HepG2 (cell line): ENCODE measurements around the gene TRMT2A. TPM values are rescaled to one million over a fixed set of nuclear protein-coding genes. Genes with fewer than 3 reads are reported as not detected.

Experiments
- ATAC-seq: fragments of 200-7000 bp; cut with Tn5 transposase; 3 replicates; pipeline ENCODE4 v1.9.1; 2020; ENCODE audit warnings: mild to moderate bottlenecking, moderate library complexity
- BruUV-seq: library from RNA; stranded (reverse); fragments of 400-500 nt; replicated peaks from 2 replicates; lab custom pipeline; 2021; lab: Mats Ljungman, UMichigan
- CTCF ChIA-PET: fragments of 300-600 bp; formaldehyde crosslinking; extraction: SDS; loops from one replicate; lab custom pipeline; 2021; ENCODE audit warnings: low total read pairs, inconsistent platforms, low intra/inter-chr PET ratio; lab: Yijun Ruan, JAX
- POLR2A ChIA-PET: fragments of 350-600 bp; sonication (Branson Sonifier 250); formaldehyde crosslinking; loops from one replicate; lab custom pipeline; 2020; ENCODE audit warnings: antibody characterized with exemption, inconsistent platforms; lab: Yijun Ruan, JAX
- DNase-seq: peaks from one replicate; pipeline ENCODE4 v3.0.0-alpha.2; 2015; ENCODE audit warnings: low spot score
- FAIRE-seq: peaks from 3 replicates; lab custom pipeline; 2011; peaks lifted over from hg19 to GRCh38; lab: Jason Lieb, UNC
- H2AFZ ChIP-seq: one replicate; pipeline ENCODE4 v1.6.1; 2011; ENCODE audit warnings: low read length, inconsistent platforms
- H3K27ac ChIP-seq: fragments of 300-600 bp; 3 replicates; pipeline ENCODE4 v1.8.0; 2011; ENCODE audit warnings: mixed run types, mild to moderate bottlenecking, mixed read lengths, low read length, inconsistent platforms; ENCODE audit not compliant: insufficient read depth; ENCODE audit errors: extremely low read length
- H3K27me3 ChIP-seq, 2 experiments: fragments of 200-600 bp in 1 of 2; 2 replicates in 1 of 2; 3 replicates in 1 of 2; pipeline versions ENCODE4 v1.6.0 to v1.8.0; 2011; ENCODE audit warnings: low read length in 2 of 2, mild to moderate bottlenecking in 2 of 2, moderate library complexity in 2 of 2, inconsistent platforms in 1 of 2; ENCODE audit not compliant: insufficient read depth in 2 of 2, control insufficient read depth in 1 of 2
- H3K36me3 ChIP-seq, 2 experiments: fragments of 200-600 bp in 1 of 2; replicated peaks in 1 of 2; 2 replicates in 1 of 2; 3 replicates in 1 of 2; pipeline versions ENCODE4 v1.5.1 to v1.8.0; 2011; ENCODE audit warnings: low read length in 2 of 2, inconsistent platforms in 1 of 2; ENCODE audit not compliant: insufficient read depth in 2 of 2, control insufficient read depth in 1 of 2
- H3K4me1 ChIP-seq: 2 replicates; pipeline ENCODE4 v1.5.1; 2012; ENCODE audit warnings: low read length, inconsistent platforms; ENCODE audit not compliant: insufficient read depth
- H3K4me2 ChIP-seq: 2 replicates; pipeline ENCODE4 v1.6.0; 2011; ENCODE audit warnings: low read depth, low read length, inconsistent platforms
- H3K4me3 ChIP-seq, 3 experiments: fragments of 200-600 bp in 1 of 3; sonication (generic), shearing (Covaris generic) in 1 of 3; replicated peaks in 1 of 3; 2 replicates each; pipeline ENCODE4 v1.5.1; 2011 to 2016; ENCODE audit warnings: low read length in 3 of 3, inconsistent platforms in 2 of 3, low read depth in 2 of 3, mild to moderate bottlenecking in 2 of 3, control low read depth in 1 of 3, mixed read lengths in 1 of 3; ENCODE audit not compliant: insufficient read depth in 1 of 3
- H3K79me2 ChIP-seq: one replicate; pipeline ENCODE4 v1.6.1; 2011; ENCODE audit warnings: low read length, inconsistent platforms; ENCODE audit not compliant: insufficient read depth
- H3K9ac ChIP-seq: 2 replicates; pipeline ENCODE4 v1.6.0; 2011; ENCODE audit warnings: mild to moderate bottlenecking, low read depth, low read length, inconsistent platforms; ENCODE audit not compliant: insufficient read depth
- H3K9me3 ChIP-seq: 2 replicates; pipeline ENCODE4 v1.5.1; 2012; ENCODE audit warnings: mild to moderate bottlenecking, low read length
- H4K20me1 ChIP-seq: 2 replicates; pipeline ENCODE4 v1.6.0; 2011; ENCODE audit warnings: inconsistent platforms, mild to moderate bottlenecking, low read length, moderate library complexity; ENCODE audit not compliant: insufficient read depth
- FOSL2 ChIP-seq: sonication (generic); formaldehyde crosslinking; IDR thresholded peaks from 2 replicates; pipeline ENCODE4 v1.4.0; 2020; ENCODE audit warnings: missing genetic modification reagents
- ISL2 ChIP-seq: sonication (generic); formaldehyde crosslinking; IDR thresholded peaks from 2 replicates; pipeline ENCODE4 v1.5.0; 2020; ENCODE audit warnings: missing genetic modification reagents
- MYNN ChIP-seq: sonication (generic); formaldehyde crosslinking; IDR thresholded peaks from 2 replicates; pipeline ENCODE4 v1.4.0; 2020; ENCODE audit warnings: mild to moderate bottlenecking, low read depth, missing genetic modification reagents
- NCOA2 ChIP-seq: sonication (generic); formaldehyde crosslinking; IDR thresholded peaks from 2 replicates; pipeline ENCODE4 v1.8.0; 2022; ENCODE audit warnings: inconsistent platforms
- NFE2L2 ChIP-seq: fragments of 150-350 bp; IDR thresholded peaks from 2 replicates; pipeline ENCODE4 v1.6.1; 2014; ENCODE audit warnings: low read length
- PLSCR1 ChIP-seq: sonication (generic); formaldehyde crosslinking; IDR thresholded peaks from 2 replicates; pipeline ENCODE4 v1.5.0; 2020; ENCODE audit warnings: missing genetic modification reagents, mild to moderate bottlenecking, borderline replicate concordance
- SAP130 ChIP-seq: IDR thresholded peaks from 2 replicates; pipeline ENCODE4 v1.6.1; 2016; ENCODE audit warnings: low read depth
- TFDP2 ChIP-seq: sonication (generic); formaldehyde crosslinking; IDR thresholded peaks from 2 replicates; pipeline ENCODE4 v1.4.0; 2020; ENCODE audit warnings: missing genetic modification reagents
- ZFP36L1 ChIP-seq: sonication (generic); formaldehyde crosslinking; IDR thresholded peaks from 2 replicates; pipeline ENCODE4 v1.8.0; 2022; ENCODE audit warnings: mild to moderate bottlenecking, missing genetic modification reagents, moderate library complexity
- ZFYVE20 ChIP-seq: sonication (generic); formaldehyde crosslinking; IDR thresholded peaks from 2 replicates; pipeline ENCODE4 v1.8.0; 2023; ENCODE audit warnings: low read depth, mild to moderate bottlenecking, moderate library complexity, missing genetic modification reagents, borderline replicate concordance
- ZNF121 ChIP-seq: sonication (generic); formaldehyde crosslinking; IDR thresholded peaks from 2 replicates; pipeline ENCODE4 v1.5.0; 2020; ENCODE audit warnings: mild to moderate bottlenecking, missing genetic modification reagents
- ZNF350 ChIP-seq: sonication (generic); formaldehyde crosslinking; IDR thresholded peaks from 2 replicates; pipeline ENCODE4 v1.4.0; 2020; ENCODE audit warnings: mild to moderate bottlenecking, low read depth, missing genetic modification reagents, borderline replicate concordance
- ZNF569 ChIP-seq: sonication (generic); formaldehyde crosslinking; IDR thresholded peaks from 2 replicates; pipeline ENCODE4 v1.5.0; 2020; ENCODE audit warnings: mild to moderate bottlenecking, missing genetic modification reagents, moderate library complexity, borderline replicate concordance
- ZNF841 ChIP-seq: sonication (generic); formaldehyde crosslinking; IDR thresholded peaks from 2 replicates; pipeline ENCODE4 v1.8.1; 2023; ENCODE audit warnings: missing genetic modification reagents, borderline replicate concordance
- WGBS: methylation state at CpG from one replicate; pipeline ENCODE4 v1.1.6; 2017; ENCODE audit warnings: low lambda C conversion rate; 5-methylcytosine and 5-hydroxymethylcytosine counted together
- in situ Hi-C: cut with HindIII; loops from 2 replicates; pipeline ENCODE4 v1.10.0; 2017; ENCODE audit warnings: low pct_unique_long_range_greater_than_20kb; ENCODE audit not compliant: extremely low pct_ligation_motif_present
- intact Hi-C: fragments of 100-400 bp; cut with micrococcal nuclease; formaldehyde crosslinking; loops from one replicate; pipeline ENCODE4 v1.10.0; 2022; ENCODE audit not compliant: unreplicated experiment
- polyA plus RNA-seq, 8 experiments: library from polyadenylated mRNA; depleted of rRNA in 3 of 8; stranded (reverse) in 7 of 8; unstranded in 1 of 8; fragments of >200 nt; fragmentation: Illumina TruSeq in 4 of 8; extraction: Trizol in 4 of 8; gene quantifications; 2 replicates each; pipeline versions ENCODE4 v1.2.1 to v1.2.3, GENCODE V29; 2011 to 2016; ENCODE audit warnings: low read depth in 4 of 8, missing spikeins in 1 of 8, mixed read lengths in 1 of 8; ENCODE audit not compliant: insufficient read depth in 1 of 8
- total RNA-seq, 5 experiments: library from RNA; depleted of rRNA; stranded (reverse); fragments of >200 nt; fragmentation: Illumina TruSeq; extraction: Trizol; gene quantifications; 2 replicates each; pipeline ENCODE4 v1.2.3, GENCODE V29; 2016; ENCODE audit warnings: low read depth in 1 of 5

Gene TRMT2A
- total and polyA plus RNA-seq, 2 of the 13 experiments (the other 11 are each of a cell fraction or from before 2014, with no cell fraction given) = 24.0 to 30.3 TPM

GRCh38 chr22:20118300-20119020, 1.4 kb upstream of the TRMT2A start:
- ATAC-seq = no peak
- Histone ChIP-seq H2AFZ (no peak overlapping the region), H3K4me1 (peaks cover 55% of the 10 kb centered on the region), H3K27me3 (no peaks in the 10 kb centered on the region; a peak in 1 of 5 replicates), H3K4me3 (peak overlapping the region; percentile 87 to 94 (median 90)), H3K27ac (peak overlapping the region; percentile 83), H3K9ac (peak overlapping the region; percentile 90), H3K36me3 (peaks cover 17 to 67% of the 10 kb centered on the region in 2 experiments), H4K20me1 (0 out of 2 replicates have a peak, but pooled peaks cover 3% of the 10 kb centered on the region), H3K9me3 (no peaks in the 10 kb centered on the region), H3K79me2 (peaks cover 67% of the 10 kb centered on the region), H3K4me2 (peak overlapping the region; percentile 81)
- TF ChIP-seq ZNF350 (no peak), ZNF841 (CRISPR knock-in tag) (no peak), ISL2 (no peak), NCOA2 (CRISPR knock-in tag) (0 out of 2 replicates have a peak, but pooled peaks have one; percentile 0)
- WGBS = under 1% methylated on average over 6 of the region's 8 CpGs
- intact Hi-C loops (loop anchor here (5.0 kb wide), 1 partner anchor 36 kb away; the partner anchor contains the start of gene DGCR8), in situ Hi-C loops (no loop called here)
- ChIA-PET POLR2A (interaction anchor here (1.1 to 2.2 kb wide), 4 partner anchors 8 to 108 kb away, joined by 3 to 15 read pairs (median 4); no protein-coding TSS in a partner anchor), CTCF (no interaction called here)
- DNase-seq = no peak
- no peak for FAIRE-seq
- TSS peak; percentile 74 for BruUV-seq

- Histone ChIP-seq H3K9me3 (no peaks in the 10 kb centered on the region), H3K9ac (peak overlapping the region; percentile 90), H3K36me3 (peaks cover 17 to 72% of the 10 kb centered on the region in 2 experiments), H3K27ac (peak overlapping the region; percentile 83), H4K20me1 (0 out of 2 replicates have a peak, but pooled peaks cover 3% of the 10 kb centered on the region), H3K27me3 (no peaks in the 10 kb centered on the region; a peak in 1 of 5 replicates), H3K4me3 (peak overlapping the region; percentile 87 to 94 (median 90)), H2AFZ (no peak overlapping the region), H3K4me1 (peaks cover 55% of the 10 kb centered on the region), H3K79me2 (peaks cover 67% of the 10 kb centered on the region), H3K4me2 (peak overlapping the region; percentile 81)
- intact Hi-C loops = loop anchor here (1.0 to 5.0 kb wide), 2 partner anchors 12 to 35 kb away; partner anchors contain the start of gene DGCR8
- FAIRE-seq (no peak), DNase-seq (no peak), ATAC-seq (no peak)
- BruUV-seq = no TSS peak
- ChIA-PET POLR2A (interaction anchor here (0.9 to 2.2 kb wide), 8 partner anchors 9 to 276 kb away, joined by 3 to 15 read pairs (median 4); partner anchors contain the start of genes ZDHHC8 and ZNF74), CTCF (no interaction called here)
- 0% methylated on average over 20 of the region's 66 CpGs for WGBS
- in situ Hi-C loops = no loop called here
- no peak for TF ChIP-seq MYNN (CRISPR knock-in tag)
- TF ChIP-seq NCOA2 (CRISPR knock-in tag) = 0 out of 2 replicates have a peak, but pooled peaks have one; percentile 21
- 0 out of 2 replicates have a peak, but pooled peaks have one; percentile 44 for TF ChIP-seq ZNF121 (CRISPR knock-in tag)
- 0 out of 2 replicates have a peak, but pooled peaks have one; percentile 20 for TF ChIP-seq TFDP2 (CRISPR knock-in tag)
- peak; percentile 51; the same call in 1 of the 2 replicates for TF ChIP-seq PLSCR1 (CRISPR knock-in tag)
- TF ChIP-seq SAP130 (CRISPR knock-in tag) = peak; percentile 33; the same call in 1 of the 2 replicates
- TF ChIP-seq NFE2L2 = no peak
- 0 out of 2 replicates have a peak, but pooled peaks have one; percentile 1 for TF ChIP-seq ZNF569
- TF ChIP-seq FOSL2 (CRISPR knock-in tag) = 0 out of 2 replicates have a peak, but pooled peaks have one; percentile 11
- TF ChIP-seq ZFYVE20 = no peak
- no peak for TF ChIP-seq ZFP36L1
Measured at GRCh38 chr22:20117633-20118299, 740 bp upstream of the TRMT2A start.
